CD4-positive, CD25-positive, alpha-beta regulatory T cell (primary cell): ENCODE results near the gene PHC3. TPM values are rescaled to one million over a fixed set of nuclear protein-coding genes. Genes with fewer than 3 reads are reported as not detected.

Experiments used
- ATAC-seq, 2 donors: fragments of 150-1000 bp; cut with Tn5 transposase; one replicate each; pipeline ENCODE4 v1.10.0; 2021; ENCODE audit warnings: low read depth in 2 of 2, moderate number of reproducible peaks in 2 of 2, moderate library complexity in 1 of 2
- DNase-seq, 3 donors: peaks; one replicate each; pipeline versions ENCODE4 v3.0.0 to v3.0.0-alpha.2; 2012 to 2022; ENCODE audit warnings: mixed read lengths in 1 of 3
- H3K27ac ChIP-seq: one replicate; pipeline ENCODE4 v1.7.0; 2013; ENCODE audit warnings: mild to moderate bottlenecking, low read length; ENCODE audit not compliant: insufficient read depth, poor library complexity, severe bottlenecking
- H3K27me3 ChIP-seq: one replicate; pipeline ENCODE4 v1.7.0; 2013; ENCODE audit warnings: low read length; ENCODE audit not compliant: control insufficient read depth, insufficient read depth
- H3K36me3 ChIP-seq: one replicate; pipeline ENCODE4 v1.7.0; 2013; ENCODE audit warnings: mild to moderate bottlenecking, low read length, moderate library complexity; ENCODE audit not compliant: control insufficient read depth, insufficient read depth
- H3K4me1 ChIP-seq: 2 replicates; pipeline ENCODE4 v1.7.0; 2013; ENCODE audit warnings: mild to moderate bottlenecking, low read length; ENCODE audit not compliant: insufficient read depth, control insufficient read depth, poor library complexity, severe bottlenecking
- H3K4me3 ChIP-seq: one replicate; pipeline ENCODE4 v1.7.0; 2013; ENCODE audit warnings: low read depth, mild to moderate bottlenecking, low read length, moderate library complexity
- H3K9me3 ChIP-seq, 2 experiments: 1 replicate in 1 of 2; 2 replicates in 1 of 2; pipeline ENCODE4 v1.7.0; 2013; ENCODE audit warnings: low read length in 2 of 2, mild to moderate bottlenecking in 1 of 2, moderate library complexity in 1 of 2; ENCODE audit not compliant: control insufficient read depth in 2 of 2
- H3K27ac Mint-ChIP-seq, 3 donors: one replicate each; pipeline ENCODE4 v1.8.0; 2020 to 2022; ENCODE audit warnings: mild to moderate bottlenecking in 3 of 3, mixed read lengths in 3 of 3, moderate library complexity in 2 of 3
- H3K27me3 Mint-ChIP-seq: one replicate; pipeline ENCODE4 v1.8.0; 2022; ENCODE audit warnings: mild to moderate bottlenecking, mixed read lengths
- H3K36me3 Mint-ChIP-seq: one replicate; pipeline ENCODE4 v1.8.0; 2020; ENCODE audit warnings: mixed read lengths
- H3K4me1 Mint-ChIP-seq, 4 donors: one replicate each; pipeline ENCODE4 v1.8.0; 2020 to 2022; ENCODE audit warnings: mixed read lengths in 4 of 4, mild to moderate bottlenecking in 1 of 4
- H3K4me3 Mint-ChIP-seq, 4 donors: one replicate each; pipeline ENCODE4 v1.8.0; 2020 to 2022; ENCODE audit warnings: mild to moderate bottlenecking in 4 of 4, mixed read lengths in 4 of 4, moderate library complexity in 3 of 4
- H3K9me3 Mint-ChIP-seq, 7 donors: one replicate each; pipeline ENCODE4 v1.8.0; 2020 to 2022; ENCODE audit warnings: mixed read lengths in 7 of 7, mild to moderate bottlenecking in 3 of 7, moderate library complexity in 2 of 7
- polyA plus RNA-seq, 4 donors: library from polyadenylated mRNA; unstranded; fragments of 300-500 nt; fragmentation: Illumina TruSeq; gene quantifications; one replicate each; pipeline ENCODE4 v1.2.3, GENCODE V29; 2021
- total RNA-seq: library from RNA; stranded (reverse); gene quantifications from one replicate; pipeline ENCODE4 v1.2.3, GENCODE V29; 2022

PHC3 gene
- total and polyA plus RNA-seq, 5 donors from 2014 or later = 38.5 to 177 (median 42.7) TPM

- ATAC-seq = peak; percentile 34 to 40
- peak in 1 of 3 donors; percentile 16 for DNase-seq
- Mint-ChIP-seq H3K27me3 (no peaks in the 10 kb centered on the region), H3K4me3 (no peak overlapping the region), H3K9me3 (no peaks in the 10 kb centered on the region), H3K36me3 (peaks cover 23% of the 10 kb centered on the region), H3K4me1 (peaks cover 14 to 62% (median 25%) of the 10 kb centered on the region in 4 donors), H3K27ac (peak overlapping the region in 2 of 3 donors; percentile 64 to 79)
- Histone ChIP-seq H3K9me3 (no peaks in the 10 kb centered on the region), H3K27me3 (no peaks in the 10 kb centered on the region), H3K4me3 (no peak overlapping the region), H3K4me1 (peaks cover 9% of the 10 kb centered on the region), H3K27ac (no peak overlapping the region), H3K36me3 (peaks cover 43% of the 10 kb centered on the region)
These were observed 37.1 kb downstream of the PHC3 start for GRCh38 chr3:170144437-170144843.

- H3K4me1 Mint-ChIP-seq = peaks cover 25 to 65% (median 29%) of the 10 kb centered on the region in 4 donors
These were observed 39.2 kb downstream of the PHC3 start for GRCh38 chr3:170142373-170142772.

GRCh38 chr3:170137986-170138385 is 43.5 kb downstream of the PHC3 start:
- peaks cover 32 to 51% (median 43%) of the 10 kb centered on the region in 4 donors for H3K4me1 Mint-ChIP-seq
- ATAC-seq (no peak), DNase-seq (no peak)
- H3K27me3 ChIP-seq = no peaks in the 10 kb centered on the region
- H3K27ac ChIP-seq = no peak overlapping the region
- peak overlapping the region in 1 of 3 donors; percentile 65 for H3K27ac Mint-ChIP-seq
- no peaks in the 10 kb centered on the region for H3K27me3 Mint-ChIP-seq
- no peaks in the 10 kb centered on the region for H3K9me3 ChIP-seq
- peaks cover 42% of the 10 kb centered on the region for H3K36me3 Mint-ChIP-seq
- no peak overlapping the region for H3K4me3 Mint-ChIP-seq
- H3K4me3 ChIP-seq = no peak overlapping the region
- peaks cover 54% of the 10 kb centered on the region for H3K36me3 ChIP-seq
- H3K9me3 Mint-ChIP-seq = peaks cover 0 to 9% (median 0%) of the 10 kb centered on the region in 7 donors
- no peaks in the 10 kb centered on the region for H3K4me1 ChIP-seq

More at GRCh38 chr3:170142373-170142772, 39.2 kb downstream of the PHC3 start:
- peaks cover 23% of the 10 kb centered on the region for H3K36me3 Mint-ChIP-seq
- Histone ChIP-seq H3K27ac (no peak overlapping the region), H3K27me3 (no peaks in the 10 kb centered on the region), H3K9me3 (no peaks in the 10 kb centered on the region), H3K36me3 (peaks cover 34% of the 10 kb centered on the region), H3K4me1 (peaks cover 5% of the 10 kb centered on the region), H3K4me3 (no peak overlapping the region)
- no peak for DNase-seq
- no peaks in the 10 kb centered on the region for H3K27me3 Mint-ChIP-seq
- no peak for ATAC-seq
- peak overlapping the region in 2 of 3 donors; percentile 7 to 43 for H3K27ac Mint-ChIP-seq
- no peaks in the 10 kb centered on the region for H3K9me3 Mint-ChIP-seq
- H3K4me3 Mint-ChIP-seq = no peak overlapping the region

- H3K27me3 ChIP-seq = no peaks in the 10 kb centered on the region
- Mint-ChIP-seq H3K4me3 (no peak overlapping the region), H3K27me3 (no peaks in the 10 kb centered on the region), H3K4me1 (peaks cover 42 to 52% (median 49%) of the 10 kb centered on the region in 4 donors), H3K27ac (no peak overlapping the region), H3K9me3 (peaks cover 0 to 10% (median 3%) of the 10 kb centered on the region in 7 donors), H3K36me3 (peaks cover 52% of the 10 kb centered on the region)
- H3K4me1 ChIP-seq = peaks cover 8% of the 10 kb centered on the region
- DNase-seq (peak in 1 of 3 donors; percentile 69), ATAC-seq (no peak)
- H3K27ac ChIP-seq = no peak overlapping the region
- peaks cover 5 to 6% of the 10 kb centered on the region in 2 experiments for H3K9me3 ChIP-seq
- peaks cover 81% of the 10 kb centered on the region for H3K36me3 ChIP-seq
- no peak overlapping the region for H3K4me3 ChIP-seq
These were observed 49.2 kb downstream of the PHC3 start for GRCh38 chr3:170132335-170132734.

GRCh38 chr3:170130532-170130931 is 51.0 kb downstream of the PHC3 start:
- Mint-ChIP-seq H3K27ac (no peak overlapping the region), H3K9me3 (peaks cover 0 to 10% (median 3%) of the 10 kb centered on the region in 7 donors), H3K27me3 (no peaks in the 10 kb centered on the region), H3K4me3 (no peak overlapping the region), H3K4me1 (peaks cover 34 to 50% (median 44%) of the 10 kb centered on the region in 4 donors), H3K36me3 (peaks cover 44% of the 10 kb centered on the region)
- H3K4me3 ChIP-seq = no peak overlapping the region
- peaks cover 66% of the 10 kb centered on the region for H3K36me3 ChIP-seq
- H3K27me3 ChIP-seq = no peaks in the 10 kb centered on the region
- peaks cover 8% of the 10 kb centered on the region for H3K4me1 ChIP-seq
- H3K27ac ChIP-seq = no peak overlapping the region
- DNase-seq (no peak), ATAC-seq (no peak)
- peaks cover 5 to 6% of the 10 kb centered on the region in 2 experiments for H3K9me3 ChIP-seq

- Mint-ChIP-seq H3K9me3 (peaks cover 0 to 10% (median 2%) of the 10 kb centered on the region in 7 donors), H3K27me3 (no peaks in the 10 kb centered on the region), H3K27ac (peak overlapping the region; percentile 11 to 70 (median 65)), H3K36me3 (peaks cover 33% of the 10 kb centered on the region), H3K4me3 (peak overlapping the region in 3 of 4 donors; percentile 44 to 83 (median 54)), H3K4me1 (peaks cover 32 to 49% (median 41%) of the 10 kb centered on the region in 4 donors)
- Histone ChIP-seq H3K27me3 (no peaks in the 10 kb centered on the region), H3K4me1 (peaks cover 8% of the 10 kb centered on the region), H3K27ac (no peak overlapping the region), H3K36me3 (peaks cover 58% of the 10 kb centered on the region), H3K9me3 (peaks cover 5 to 6% of the 10 kb centered on the region in 2 experiments), H3K4me3 (peak overlapping the region; percentile 16)
- DNase-seq (no peak), ATAC-seq (no peak)
These were observed 52.5 kb downstream of the PHC3 start for GRCh38 chr3:170128977-170129431.

GRCh38 chr3:170128259-170128976 is 53.1 kb downstream of the PHC3 start:
- Mint-ChIP-seq H3K4me3 (peak overlapping the region in 3 of 4 donors; percentile 44 to 83 (median 54)), H3K27me3 (no peaks in the 10 kb centered on the region), H3K9me3 (peaks cover 0 to 8% (median under 1%) of the 10 kb centered on the region in 7 donors), H3K4me1 (peaks cover 28 to 49% (median 36%) of the 10 kb centered on the region in 4 donors), H3K27ac (peak overlapping the region; percentile 39 to 70 (median 65)), H3K36me3 (peaks cover 28% of the 10 kb centered on the region)
- Histone ChIP-seq H3K27me3 (no peaks in the 10 kb centered on the region), H3K36me3 (peaks cover 52% of the 10 kb centered on the region), H3K9me3 (peaks cover 5 to 6% of the 10 kb centered on the region in 2 experiments), H3K4me3 (peak overlapping the region; percentile 16), H3K4me1 (peaks cover 8% of the 10 kb centered on the region), H3K27ac (no peak overlapping the region)
- DNase-seq = peak in 1 of 3 donors; percentile 27
- ATAC-seq = peak in 1 of 2 donors; percentile 18
